K562 (cell line): ENCODE measurements around the gene MYBPH.

ENCODE experiments used
- CBFB ChIP-seq: sonication (generic); formaldehyde crosslinking; IDR thresholded peaks from 2 replicates; pipeline ENCODE4 v1.4.0; 2020; ENCODE audit warnings: mild to moderate bottlenecking, missing genetic modification reagents
- NCOR1 ChIP-seq: fragments of 450-650 bp; IDR thresholded peaks from 2 replicates; pipeline ENCODE4 v1.6.1; 2016; ENCODE audit warnings: mild to moderate bottlenecking, moderate library complexity
- SMAD4 ChIP-seq: fragments of 250-450 bp; sonication (Bioruptor Pico); conservative IDR thresholded peaks from 2 replicates; pipeline ENCODE4 v1.8.0; 2021; ENCODE audit warnings: inconsistent platforms, mild to moderate bottlenecking, moderate library complexity
- TCFL5 ChIP-seq: fragments of 250-450 bp; sonication (Bioruptor Pico); conservative IDR thresholded peaks from 2 replicates; pipeline ENCODE4 v1.6.1; 2021; ENCODE audit warnings: mild to moderate bottlenecking, moderate library complexity, matching md5 sums
- YY1 ChIP-seq, 3 experiments: IDR thresholded peaks; 2 replicates each; pipeline ENCODE4 v1.6.1; 2011; ENCODE audit warnings: low read length in 2 of 3, mild to moderate bottlenecking in 2 of 3, moderate library complexity in 2 of 3, borderline replicate concordance in 1 of 3, control low read depth in 1 of 3, low read depth in 1 of 3; ENCODE audit not compliant: insufficient read depth in 3 of 3, insufficient replicate concordance in 2 of 3, control insufficient read depth in 1 of 3, insufficient read length in 1 of 3; ENCODE audit errors: extremely low read depth in 1 of 3
- TF ChIP-seq, protein P1 (sequence below), 2 experiments: fragments of 450-650 bp; IDR thresholded peaks; 2 replicates each; pipeline ENCODE4 v1.6.1; 2016
- TF ChIP-seq, protein P2 (sequence below): sonication (generic); formaldehyde crosslinking; IDR thresholded peaks from 2 replicates; pipeline ENCODE4 v1.8.0; 2022; ENCODE audit warnings: mild to moderate bottlenecking, low read depth, missing genetic modification reagents

DNA sequence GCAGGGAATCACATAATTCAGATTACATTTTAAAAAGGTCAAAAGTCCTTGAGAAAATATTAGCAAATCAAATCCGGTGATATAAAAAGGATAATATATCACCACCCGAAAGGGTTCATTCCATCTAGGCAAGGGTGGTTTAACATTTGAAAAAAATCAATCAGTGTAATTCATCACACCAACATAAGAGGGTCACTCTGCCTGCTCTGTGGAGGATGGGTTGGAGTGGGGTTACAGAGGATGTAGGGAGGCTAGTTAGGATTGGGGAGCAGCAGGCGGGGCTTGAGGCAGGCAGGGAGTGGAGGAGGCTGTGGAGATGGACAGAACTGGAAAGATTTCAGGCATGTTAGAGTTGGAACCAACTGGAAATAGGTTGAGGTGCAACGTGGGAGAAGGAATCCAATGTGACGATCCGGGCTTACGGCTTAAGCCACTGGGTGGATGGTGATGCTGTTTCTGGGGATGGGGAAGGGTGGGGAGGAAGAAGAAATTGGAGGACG, 35.6 kb downstream of the MYBPH start:
- TF ChIP-seq SMAD4 (CRISPR knock-in tag), result no peak
- no peak for TF ChIP-seq TCFL5 (CRISPR knock-in tag)
- TF ChIP-seq NCOR1, result no peak
- TF ChIP-seq, protein P1, sequence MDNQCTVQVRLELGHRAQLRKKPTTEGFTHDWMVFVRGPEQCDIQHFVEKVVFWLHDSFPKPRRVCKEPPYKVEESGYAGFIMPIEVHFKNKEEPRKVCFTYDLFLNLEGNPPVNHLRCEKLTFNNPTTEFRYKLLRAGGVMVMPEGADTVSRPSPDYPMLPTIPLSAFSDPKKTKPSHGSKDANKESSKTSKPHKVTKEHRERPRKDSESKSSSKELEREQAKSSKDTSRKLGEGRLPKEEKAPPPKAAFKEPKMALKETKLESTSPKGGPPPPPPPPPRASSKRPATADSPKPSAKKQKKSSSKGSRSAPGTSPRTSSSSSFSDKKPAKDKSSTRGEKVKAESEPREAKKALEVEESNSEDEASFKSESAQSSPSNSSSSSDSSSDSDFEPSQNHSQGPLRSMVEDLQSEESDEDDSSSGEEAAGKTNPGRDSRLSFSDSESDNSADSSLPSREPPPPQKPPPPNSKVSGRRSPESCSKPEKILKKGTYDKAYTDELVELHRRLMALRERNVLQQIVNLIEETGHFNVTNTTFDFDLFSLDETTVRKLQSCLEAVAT (IDR thresholded peaks at IDR 0.05), result no peak
- TF ChIP-seq, protein P2, sequence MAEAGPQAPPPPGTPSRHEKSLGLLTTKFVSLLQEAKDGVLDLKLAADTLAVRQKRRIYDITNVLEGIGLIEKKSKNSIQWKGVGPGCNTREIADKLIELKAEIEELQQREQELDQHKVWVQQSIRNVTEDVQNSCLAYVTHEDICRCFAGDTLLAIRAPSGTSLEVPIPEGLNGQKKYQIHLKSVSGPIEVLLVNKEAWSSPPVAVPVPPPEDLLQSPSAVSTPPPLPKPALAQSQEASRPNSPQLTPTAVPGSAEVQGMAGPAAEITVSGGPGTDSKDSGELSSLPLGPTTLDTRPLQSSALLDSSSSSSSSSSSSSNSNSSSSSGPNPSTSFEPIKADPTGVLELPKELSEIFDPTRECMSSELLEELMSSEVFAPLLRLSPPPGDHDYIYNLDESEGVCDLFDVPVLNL (CRISPR knock-in tag), result no peak
- no peak for TF ChIP-seq CBFB (CRISPR knock-in tag)
- TF ChIP-seq YY1 (IDR thresholded peaks at IDR 0.05; ENCODE audit: borderline replicate concordance in 1 of 3, control insufficient read depth in 1 of 3, extremely low read depth in 1 of 3, insufficient read depth in 3 of 3, insufficient read length in 1 of 3, insufficient replicate concordance in 2 of 3, low read depth in 1 of 3, low read length in 2 of 3), result no peak
